Measurements from ENCODE around the gene ZSCAN22.

Gene ZSCAN22

DNA sequence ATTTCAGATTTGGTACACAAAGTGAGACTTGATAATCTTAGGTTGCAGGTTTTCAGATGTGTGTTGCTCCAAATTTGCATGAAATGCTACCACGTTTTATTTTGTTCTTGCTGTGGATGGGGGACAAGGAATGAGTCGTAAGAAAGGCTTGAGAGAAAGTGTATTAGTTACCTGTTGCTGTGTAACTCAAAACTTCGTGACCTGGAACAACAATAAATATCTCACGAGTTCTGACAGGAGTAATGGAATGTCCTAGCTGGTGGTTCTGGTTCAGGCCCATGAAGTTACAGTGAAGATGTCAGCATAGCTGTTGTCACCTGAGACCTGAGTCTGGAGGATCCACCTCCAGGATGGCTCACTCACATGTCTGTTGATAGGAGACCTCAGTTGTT, 46.9 kb upstream of the ZSCAN22 start:
- H3K4me3 ChIP-seq (ENCODE audit: control insufficient read depth, low read depth, low read length): peak overlapping the region; percentile 95; the same call in 1 of the 2 replicates
- TF ChIP-seq, protein P1, sequence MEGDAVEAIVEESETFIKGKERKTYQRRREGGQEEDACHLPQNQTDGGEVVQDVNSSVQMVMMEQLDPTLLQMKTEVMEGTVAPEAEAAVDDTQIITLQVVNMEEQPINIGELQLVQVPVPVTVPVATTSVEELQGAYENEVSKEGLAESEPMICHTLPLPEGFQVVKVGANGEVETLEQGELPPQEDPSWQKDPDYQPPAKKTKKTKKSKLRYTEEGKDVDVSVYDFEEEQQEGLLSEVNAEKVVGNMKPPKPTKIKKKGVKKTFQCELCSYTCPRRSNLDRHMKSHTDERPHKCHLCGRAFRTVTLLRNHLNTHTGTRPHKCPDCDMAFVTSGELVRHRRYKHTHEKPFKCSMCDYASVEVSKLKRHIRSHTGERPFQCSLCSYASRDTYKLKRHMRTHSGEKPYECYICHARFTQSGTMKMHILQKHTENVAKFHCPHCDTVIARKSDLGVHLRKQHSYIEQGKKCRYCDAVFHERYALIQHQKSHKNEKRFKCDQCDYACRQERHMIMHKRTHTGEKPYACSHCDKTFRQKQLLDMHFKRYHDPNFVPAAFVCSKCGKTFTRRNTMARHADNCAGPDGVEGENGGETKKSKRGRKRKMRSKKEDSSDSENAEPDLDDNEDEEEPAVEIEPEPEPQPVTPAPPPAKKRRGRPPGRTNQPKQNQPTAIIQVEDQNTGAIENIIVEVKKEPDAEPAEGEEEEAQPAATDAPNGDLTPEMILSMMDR (IDR thresholded peaks at IDR 0.05; ENCODE audit: control insufficient read depth, insufficient read depth, low read depth, low read length, missing control alignments): no peak
- no peak for DNase-seq (ENCODE audit: low read depth)

DNA sequence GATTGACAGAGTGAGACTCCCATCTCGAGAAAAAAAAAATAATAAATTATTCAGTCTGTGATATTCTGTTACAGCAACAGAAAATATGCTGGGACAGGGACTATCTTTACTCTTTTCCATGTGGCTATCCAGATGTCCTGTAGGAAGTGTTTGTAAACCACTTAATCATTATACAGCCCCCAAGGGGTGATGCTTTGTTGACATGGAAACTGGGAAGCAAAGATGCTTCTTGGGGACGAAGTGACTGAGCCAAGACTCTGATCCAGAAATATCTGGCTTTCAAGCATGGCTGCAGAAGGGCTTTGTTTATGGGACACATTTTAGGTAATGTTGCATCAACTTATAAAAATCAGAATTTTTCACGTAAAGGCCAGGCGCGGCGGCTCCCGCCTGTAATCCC, 42.6 kb upstream of the ZSCAN22 start:
- no peak for DNase-seq (ENCODE audit: low read depth)
- H3K4me3 ChIP-seq (ENCODE audit: control insufficient read depth, low read depth, low read length): no peak overlapping the region
- TF ChIP-seq, protein P1 (IDR thresholded peaks at IDR 0.05; ENCODE audit: control insufficient read depth, insufficient read depth, low read depth, low read length, missing control alignments): no peak

DNA sequence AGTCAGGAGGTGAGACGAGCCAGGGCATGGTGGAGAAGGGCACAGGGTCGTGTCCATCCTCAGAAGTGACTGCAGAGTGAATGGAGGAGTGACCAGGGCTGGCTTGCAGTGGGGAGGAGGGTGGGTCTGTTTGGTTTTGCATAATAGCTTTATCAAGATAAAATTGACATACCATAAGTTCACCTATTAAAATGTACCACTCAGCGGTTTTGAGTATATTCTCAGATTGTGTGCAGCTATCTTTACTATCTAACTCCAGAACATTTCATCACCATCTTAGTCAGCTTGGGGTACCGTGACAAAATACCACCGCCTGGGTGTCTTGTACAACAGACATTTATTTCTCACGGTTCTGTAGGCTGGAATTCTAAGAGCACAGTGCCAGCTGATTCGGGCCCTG, 34.9 kb upstream of the ZSCAN22 start:
- TF ChIP-seq, protein P1 (IDR thresholded peaks at IDR 0.05; ENCODE audit: control insufficient read depth, insufficient read depth, low read depth, low read length, missing control alignments): no peak
- no peak overlapping the region for H3K4me3 ChIP-seq (ENCODE audit: control insufficient read depth, low read depth, low read length)
- DNase-seq (ENCODE audit: low read depth): no peak

DNA sequence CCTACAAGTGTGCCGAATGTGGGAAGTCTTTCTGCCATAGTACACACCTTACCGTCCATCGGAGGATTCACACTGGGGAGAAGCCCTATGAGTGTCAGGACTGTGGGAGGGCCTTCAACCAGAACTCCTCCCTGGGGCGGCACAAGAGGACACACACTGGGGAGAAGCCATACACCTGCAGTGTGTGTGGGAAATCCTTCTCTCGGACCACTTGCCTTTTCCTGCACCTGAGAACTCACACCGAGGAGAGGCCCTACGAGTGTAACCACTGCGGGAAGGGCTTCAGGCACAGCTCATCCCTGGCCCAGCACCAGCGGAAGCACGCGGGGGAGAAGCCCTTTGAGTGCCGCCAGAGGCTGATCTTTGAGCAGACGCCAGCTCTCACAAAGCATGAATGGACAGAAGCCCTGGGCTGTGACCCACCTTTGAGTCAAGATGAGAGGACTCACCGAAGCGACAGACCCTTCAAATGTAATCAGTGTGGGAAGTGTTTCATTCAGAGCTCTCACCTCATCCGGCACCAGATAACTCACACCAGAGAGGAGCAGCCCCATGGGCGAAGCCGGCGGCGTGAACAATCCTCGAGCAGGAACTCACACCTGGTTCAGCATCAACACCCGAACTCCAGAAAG, 31.9 kb upstream of the ZSCAN22 start:
- no peak for DNase-seq (ENCODE audit: low read depth)
- H3K4me3 ChIP-seq (ENCODE audit: control insufficient read depth, low read depth, low read length): no peak overlapping the region
- TF ChIP-seq, protein P1 (IDR thresholded peaks at IDR 0.05; ENCODE audit: control insufficient read depth, insufficient read depth, low read depth, low read length, missing control alignments): no peak

DNA sequence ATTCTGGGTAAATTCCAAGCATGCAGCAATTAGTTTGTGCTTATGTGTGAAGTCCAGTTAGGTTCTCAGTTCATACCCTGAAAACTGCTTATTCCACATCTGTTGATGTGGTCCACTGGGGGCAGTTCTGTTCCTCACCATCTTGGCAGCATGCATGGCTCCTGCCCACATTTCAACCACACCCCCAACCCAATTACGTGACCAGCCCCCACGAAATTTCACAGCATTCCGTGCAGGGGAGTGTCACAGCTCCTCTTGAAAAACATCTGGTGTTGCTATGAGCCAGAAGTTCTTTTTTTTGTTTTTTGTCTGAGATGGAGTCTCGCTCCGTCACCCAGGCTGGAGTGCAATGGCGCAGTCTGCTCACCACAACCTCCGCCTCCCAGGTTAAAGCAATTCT, 30.7 kb upstream of the ZSCAN22 start:
- H3K4me3 ChIP-seq (ENCODE audit: control insufficient read depth, low read depth, low read length): no peak overlapping the region
- peak; percentile 43 for DNase-seq (ENCODE audit: low read depth)
- TF ChIP-seq, protein P1 (IDR thresholded peaks at IDR 0.05; ENCODE audit: control insufficient read depth, insufficient read depth, low read depth, low read length, missing control alignments): no peak

DNA sequence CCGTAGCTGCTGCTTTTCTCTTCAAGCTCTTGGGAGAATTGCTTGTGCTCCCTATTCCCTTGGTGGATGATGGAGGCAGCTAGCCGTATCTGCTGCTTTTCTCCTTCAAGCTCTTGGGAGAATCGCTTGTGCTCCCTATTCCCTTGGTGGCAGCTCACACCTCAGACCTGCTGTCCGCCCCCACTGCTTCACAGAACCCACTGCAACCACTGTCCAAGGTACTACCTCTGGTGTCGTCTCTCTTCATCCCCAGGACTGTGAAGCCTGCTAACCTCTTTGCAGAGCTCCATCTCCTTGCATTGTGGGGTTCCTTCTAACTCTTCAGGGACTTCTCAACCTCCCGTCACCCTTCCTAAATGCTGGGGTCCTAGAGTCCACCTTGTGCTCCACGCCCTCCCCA, 26.2 kb upstream of the ZSCAN22 start:
- TF ChIP-seq, protein P1 (IDR thresholded peaks at IDR 0.05; ENCODE audit: control insufficient read depth, insufficient read depth, low read depth, low read length, missing control alignments): no peak
- DNase-seq (ENCODE audit: low read depth): no peak
- H3K4me3 ChIP-seq (ENCODE audit: control insufficient read depth, low read depth, low read length): no peak overlapping the region

All from AG09309 (cell line).